ENCODE data around the gene SNAP29. TPM values are rescaled to one million over a fixed set of nuclear protein-coding genes. Genes with fewer than 3 reads are reported as not detected.
A peak's percentile ranks its signal among the peaks of the same experiment; 100 is the strongest.

Gene SNAP29
- total and polyA plus RNA-seq, 9 of the 15 experiments (the other 6 are each of a cell fraction or from before 2014, with no cell fraction given) = 19.5 to 250 (median 75.9) TPM

DNA sequence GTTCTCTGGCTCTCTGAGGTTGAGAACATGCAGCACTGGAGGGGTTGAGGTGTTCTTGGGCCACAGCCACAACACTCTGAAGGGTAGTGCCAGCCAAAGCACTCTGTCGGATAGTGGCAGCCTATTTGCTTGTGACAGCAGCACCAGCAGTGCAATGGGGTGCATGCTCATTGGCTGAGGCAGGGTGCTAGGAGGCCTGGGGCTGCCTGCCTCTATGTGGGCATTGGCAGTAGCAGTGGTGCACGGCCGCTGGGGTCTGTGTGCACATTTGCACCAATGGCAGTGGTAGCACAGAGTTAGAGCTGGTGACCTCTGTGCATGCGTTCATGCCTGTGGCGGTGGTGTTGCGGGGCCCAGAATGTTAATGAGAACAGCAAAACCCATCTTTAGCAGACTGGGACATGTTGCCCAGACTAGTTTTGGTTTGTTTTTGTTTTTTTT is 25.6 kb upstream of the SNAP29 start (continued):
- no peak for TF ChIP-seq ZNF347 (CRISPR knock-in tag; IDR thresholded peaks at IDR 0.05; ENCODE audit: low read depth)
- no peak for TF ChIP-seq ILK (tag; IDR thresholded peaks at IDR 0.05; ENCODE audit: borderline replicate concordance, low read depth)
- no peak for TF ChIP-seq NR1H2 (CRISPR knock-in tag; IDR thresholded peaks at IDR 0.05)
- TF ChIP-seq ZNF140 (CRISPR knock-in tag; IDR thresholded peaks at IDR 0.05) = no peak
- no peak for TF ChIP-seq CHD2 (IDR thresholded peaks at IDR 0.05; ENCODE audit: low read depth, low read length)
- TF ChIP-seq MBD2 (IDR thresholded peaks at IDR 0.05; ENCODE audit: borderline replicate concordance, low read depth) = no peak
- TF ChIP-seq ZNF324 (CRISPR knock-in tag; IDR thresholded peaks at IDR 0.05) = no peak
- TF ChIP-seq, protein P1, sequence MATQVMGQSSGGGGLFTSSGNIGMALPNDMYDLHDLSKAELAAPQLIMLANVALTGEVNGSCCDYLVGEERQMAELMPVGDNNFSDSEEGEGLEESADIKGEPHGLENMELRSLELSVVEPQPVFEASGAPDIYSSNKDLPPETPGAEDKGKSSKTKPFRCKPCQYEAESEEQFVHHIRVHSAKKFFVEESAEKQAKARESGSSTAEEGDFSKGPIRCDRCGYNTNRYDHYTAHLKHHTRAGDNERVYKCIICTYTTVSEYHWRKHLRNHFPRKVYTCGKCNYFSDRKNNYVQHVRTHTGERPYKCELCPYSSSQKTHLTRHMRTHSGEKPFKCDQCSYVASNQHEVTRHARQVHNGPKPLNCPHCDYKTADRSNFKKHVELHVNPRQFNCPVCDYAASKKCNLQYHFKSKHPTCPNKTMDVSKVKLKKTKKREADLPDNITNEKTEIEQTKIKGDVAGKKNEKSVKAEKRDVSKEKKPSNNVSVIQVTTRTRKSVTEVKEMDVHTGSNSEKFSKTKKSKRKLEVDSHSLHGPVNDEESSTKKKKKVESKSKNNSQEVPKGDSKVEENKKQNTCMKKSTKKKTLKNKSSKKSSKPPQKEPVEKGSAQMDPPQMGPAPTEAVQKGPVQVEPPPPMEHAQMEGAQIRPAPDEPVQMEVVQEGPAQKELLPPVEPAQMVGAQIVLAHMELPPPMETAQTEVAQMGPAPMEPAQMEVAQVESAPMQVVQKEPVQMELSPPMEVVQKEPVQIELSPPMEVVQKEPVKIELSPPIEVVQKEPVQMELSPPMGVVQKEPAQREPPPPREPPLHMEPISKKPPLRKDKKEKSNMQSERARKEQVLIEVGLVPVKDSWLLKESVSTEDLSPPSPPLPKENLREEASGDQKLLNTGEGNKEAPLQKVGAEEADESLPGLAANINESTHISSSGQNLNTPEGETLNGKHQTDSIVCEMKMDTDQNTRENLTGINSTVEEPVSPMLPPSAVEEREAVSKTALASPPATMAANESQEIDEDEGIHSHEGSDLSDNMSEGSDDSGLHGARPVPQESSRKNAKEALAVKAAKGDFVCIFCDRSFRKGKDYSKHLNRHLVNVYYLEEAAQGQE (IDR thresholded peaks at IDR 0.05; ENCODE audit: borderline replicate concordance) = no peak
- TF ChIP-seq, protein P1 (CRISPR knock-in tag; IDR thresholded peaks at IDR 0.05; ENCODE audit: low read depth) = no peak
- 0 out of 2 replicates have a peak, but pooled peaks have one; percentile 17 for TF ChIP-seq ZC3H4 (CRISPR knock-in tag; IDR thresholded peaks at IDR 0.05; ENCODE audit: borderline replicate concordance)
- no peak for TF ChIP-seq TARDBP (IDR thresholded peaks at IDR 0.05)
- TF ChIP-seq RUNX1 (IDR thresholded peaks at IDR 0.05; ENCODE audit: low read depth) = no peak
- TF ChIP-seq, protein P2, sequence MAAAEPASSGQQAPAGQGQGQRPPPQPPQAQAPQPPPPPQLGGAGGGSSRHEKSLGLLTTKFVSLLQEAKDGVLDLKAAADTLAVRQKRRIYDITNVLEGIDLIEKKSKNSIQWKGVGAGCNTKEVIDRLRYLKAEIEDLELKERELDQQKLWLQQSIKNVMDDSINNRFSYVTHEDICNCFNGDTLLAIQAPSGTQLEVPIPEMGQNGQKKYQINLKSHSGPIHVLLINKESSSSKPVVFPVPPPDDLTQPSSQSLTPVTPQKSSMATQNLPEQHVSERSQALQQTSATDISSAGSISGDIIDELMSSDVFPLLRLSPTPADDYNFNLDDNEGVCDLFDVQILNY (CRISPR knock-in tag; IDR thresholded peaks at IDR 0.05) = peak; percentile 35; the same call in 1 of the 2 replicates
- no peak for TF ChIP-seq XRCC3 (IDR thresholded peaks at IDR 0.05)
- TF ChIP-seq ZNF445 (CRISPR knock-in tag; IDR thresholded peaks at IDR 0.05; ENCODE audit: low read depth) = no peak
- TF ChIP-seq ETV5 (CRISPR knock-in tag; IDR thresholded peaks at IDR 0.05; ENCODE audit: low read depth) = no peak
- TF ChIP-seq PCBP2 (IDR thresholded peaks at IDR 0.05; ENCODE audit: low read depth, low read length, poor library complexity, severe bottlenecking) = no peak
- no peak for TF ChIP-seq ZNF785 (CRISPR knock-in tag; IDR thresholded peaks at IDR 0.05)
- no peak for TF ChIP-seq CBX5 (IDR thresholded peaks at IDR 0.05; ENCODE audit: borderline replicate concordance, low read depth)
- no peak for TF ChIP-seq SRSF7 (optimal IDR thresholded peaks at IDR 0.05; ENCODE audit: low read depth, low read length)
- no peak for TF ChIP-seq RBFOX2 (IDR thresholded peaks at IDR 0.05; ENCODE audit: low read depth, low read length)
- TF ChIP-seq ZNF507 (tag; conservative IDR thresholded peaks at IDR 0.05) = no peak
